GM21381 (cell line): ENCODE data around the gene ST6GAL2.

Experiments
- ATAC-seq: cut with Tn5 transposase; IDR thresholded peaks from one replicate; pipeline ENCODE4 v1.9.1; 2021; ENCODE audit warnings: mild to moderate bottlenecking, moderate library complexity; ENCODE audit not compliant: unreplicated experiment

The ST6GAL2 gene

DNA sequence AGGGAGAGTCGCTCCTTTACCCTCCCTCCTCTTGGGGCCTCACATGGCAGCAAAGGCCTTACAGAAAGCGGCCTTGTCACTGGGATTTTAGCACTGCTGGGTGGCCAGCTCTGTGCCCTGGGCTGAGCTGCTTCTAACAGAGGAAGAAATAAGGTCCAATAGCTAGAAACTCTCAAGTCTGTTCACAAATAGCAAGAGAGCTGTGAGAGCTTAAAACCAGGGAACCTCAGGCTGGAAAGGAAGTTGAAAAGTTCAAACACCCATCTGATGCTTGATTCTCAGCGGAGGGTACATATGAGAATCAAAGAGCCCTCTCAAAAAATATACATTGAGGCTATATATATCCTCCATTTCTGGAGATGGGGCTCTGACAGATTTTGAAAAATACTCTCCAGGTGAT lies 54.7 kb downstream of the ST6GAL2 start:
- ATAC-seq = no peak

DNA sequence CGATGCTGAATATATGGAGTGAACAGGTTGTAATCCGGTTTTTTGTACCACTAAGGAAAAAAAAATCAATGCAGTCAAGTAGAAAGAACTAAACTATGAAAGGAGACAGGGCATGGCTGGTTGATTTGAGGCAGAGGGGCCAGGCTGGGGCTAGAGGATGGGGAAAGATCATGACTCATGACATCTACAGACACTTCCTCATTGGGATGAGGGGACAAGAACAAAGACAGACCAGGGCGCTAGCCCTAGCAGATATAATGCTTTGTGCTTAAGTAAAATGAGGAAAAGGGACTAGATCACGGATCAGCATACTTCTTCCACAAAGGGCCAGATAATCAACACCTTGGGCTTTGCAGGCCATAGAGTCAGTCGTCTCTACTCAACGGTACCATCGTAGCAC lies 55.8 kb downstream of the ST6GAL2 start:
- ATAC-seq = no peak

DNA sequence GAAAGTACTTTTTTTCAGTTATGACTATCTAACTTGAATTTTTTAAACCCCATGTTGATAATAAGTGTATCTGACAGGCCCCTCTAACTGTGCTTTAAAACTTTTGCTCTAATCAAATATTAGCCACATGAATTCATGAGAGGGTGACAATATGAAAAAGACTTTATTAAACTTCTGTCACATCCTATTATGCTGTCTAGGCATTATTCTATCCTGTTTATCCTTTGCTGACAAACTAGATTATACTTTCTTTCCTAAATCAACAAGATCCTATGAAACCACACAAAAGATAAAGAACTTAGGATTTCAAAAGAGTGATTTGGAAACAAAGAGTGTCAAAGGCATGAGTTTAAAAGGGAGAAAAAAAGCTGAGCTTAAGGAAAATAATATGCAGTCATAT lies 57.8 kb downstream of the ST6GAL2 start:
- no peak for ATAC-seq

DNA sequence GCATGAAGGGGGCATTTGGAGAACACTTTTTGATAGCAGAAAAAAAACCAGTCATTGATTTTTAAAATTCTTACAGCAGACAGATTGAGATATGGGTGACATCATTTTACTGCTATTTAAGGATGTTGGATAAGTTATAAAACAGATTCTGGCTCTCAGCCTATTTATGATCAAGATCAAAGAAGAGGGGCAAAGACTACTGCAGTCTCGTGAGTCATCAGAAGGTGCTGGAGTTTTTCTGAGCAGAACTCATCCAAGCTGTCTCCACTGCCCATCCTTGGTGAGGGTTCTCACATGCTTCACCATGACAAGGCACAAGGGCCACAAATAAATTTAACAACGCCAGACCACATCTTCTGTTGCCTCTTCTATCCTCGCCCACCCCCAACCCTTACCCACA lies 58.8 kb downstream of the ST6GAL2 start:
- ATAC-seq = no peak

DNA sequence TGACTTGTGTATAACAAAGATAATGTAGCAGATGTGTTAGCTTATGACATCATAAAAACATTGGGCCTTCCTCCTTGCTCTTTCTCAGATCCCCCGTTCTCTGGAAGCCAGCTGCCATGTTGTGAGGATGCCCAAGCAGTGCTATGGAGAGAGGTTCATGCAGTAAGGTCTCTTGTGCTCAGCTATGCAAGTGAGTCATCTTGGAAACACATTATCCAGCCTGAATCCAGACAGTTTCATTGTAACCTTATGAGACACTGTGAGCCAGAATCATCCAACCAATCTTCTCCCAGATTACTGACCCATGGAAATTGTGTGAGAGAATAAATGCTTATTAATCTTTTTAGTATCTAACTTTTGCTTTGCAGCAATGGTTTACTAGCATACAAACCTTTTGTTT lies 60.8 kb downstream of the ST6GAL2 start:
- no peak for ATAC-seq

DNA sequence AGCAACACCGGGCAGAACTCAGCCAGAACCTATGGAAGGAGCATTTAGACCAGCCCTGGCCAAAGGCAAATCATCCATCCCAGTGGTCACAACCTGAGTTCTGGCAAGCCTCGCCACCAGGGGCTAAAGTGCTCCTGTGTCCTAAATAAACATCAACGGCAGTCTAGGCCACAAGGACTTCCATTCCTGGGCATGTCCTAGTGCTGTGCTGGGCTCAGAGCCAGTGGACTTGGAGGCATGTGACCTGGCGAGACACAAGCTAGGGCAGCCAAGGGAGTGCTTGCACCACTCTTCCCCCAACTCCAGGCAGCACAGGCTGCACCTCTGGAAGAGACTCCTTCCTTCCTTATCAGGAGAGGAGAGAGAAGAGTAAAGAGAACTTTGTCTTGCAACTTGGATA lies 69.0 kb downstream of the ST6GAL2 start:
- no peak for ATAC-seq

DNA sequence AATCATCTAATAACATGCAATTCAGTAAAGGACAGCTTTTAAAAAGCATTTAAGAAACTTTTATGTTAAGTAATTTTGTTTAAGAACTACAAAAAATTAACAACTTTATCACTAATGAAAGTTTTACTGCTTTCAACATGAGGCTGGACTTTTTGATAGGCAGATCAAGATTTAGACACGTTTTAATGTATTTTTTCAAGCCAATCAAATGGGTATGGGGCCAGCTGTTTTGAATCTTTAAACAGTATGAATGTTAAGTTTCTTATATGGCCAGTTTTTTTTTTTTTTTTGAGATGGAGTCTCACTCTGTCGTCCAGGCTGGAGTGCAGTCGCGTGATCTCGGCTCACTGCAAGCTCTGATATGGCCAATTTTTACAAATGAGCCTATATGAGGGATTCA lies 73.1 kb downstream of the ST6GAL2 start:
- no peak for ATAC-seq

DNA sequence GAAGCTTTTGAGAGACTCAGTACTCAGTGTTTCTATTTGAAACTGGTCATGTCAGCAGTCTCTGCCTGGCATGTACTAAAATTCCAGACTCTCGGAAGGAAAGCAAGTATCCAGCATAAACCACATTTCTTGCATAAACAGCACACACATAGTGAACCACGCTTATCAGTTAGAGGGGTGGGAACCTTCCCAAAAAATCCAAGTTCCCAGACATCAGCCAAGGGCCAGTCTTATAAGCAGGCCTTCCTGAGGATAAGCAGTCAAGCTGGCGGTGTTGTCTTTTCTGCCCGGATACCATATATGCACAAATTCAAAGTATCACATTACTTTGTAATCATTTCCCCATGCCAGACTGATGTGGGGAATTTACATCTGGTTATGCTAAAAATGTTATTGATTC lies 73.6 kb downstream of the ST6GAL2 start:
- no peak for ATAC-seq

DNA sequence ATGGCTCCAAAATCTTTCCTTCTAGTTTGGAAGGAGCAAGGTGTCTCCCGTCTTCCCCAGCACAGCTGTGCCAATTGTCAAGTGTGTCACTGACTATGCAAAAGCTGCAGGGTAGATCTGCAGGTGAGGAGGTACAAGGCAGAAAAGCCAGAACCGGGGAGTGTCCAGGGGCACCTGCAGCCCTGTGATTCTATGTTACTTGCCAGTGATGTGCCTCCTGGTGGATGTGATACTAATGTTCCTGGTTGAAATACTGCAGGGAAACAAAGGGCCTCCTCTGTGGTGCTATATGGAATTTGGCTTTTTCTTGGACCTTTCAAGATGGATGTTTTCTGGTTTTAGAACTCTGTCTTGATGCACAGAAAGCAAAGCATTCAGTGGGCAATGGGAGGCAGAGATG lies 80.3 kb downstream of the ST6GAL2 start:
- ATAC-seq = no peak

DNA sequence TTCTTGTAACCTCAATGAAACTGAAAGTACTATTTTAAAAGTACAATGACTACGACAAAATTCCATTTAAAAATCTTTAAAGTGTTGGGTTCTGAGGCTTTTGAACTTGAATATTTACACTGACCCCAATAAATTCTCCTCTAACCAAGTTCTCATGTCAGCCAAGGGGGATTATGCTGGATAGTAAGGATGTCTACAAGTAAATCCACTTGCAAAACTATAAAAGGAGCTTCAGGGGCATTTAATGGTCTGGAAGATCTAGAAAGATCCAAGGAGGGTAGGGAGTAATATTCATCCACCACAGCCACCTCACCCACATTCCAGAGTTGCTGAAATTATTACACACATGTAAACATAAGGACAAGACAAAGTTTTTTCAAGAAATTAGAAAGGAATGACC lies 81.8 kb downstream of the ST6GAL2 start:
- ATAC-seq = no peak

DNA sequence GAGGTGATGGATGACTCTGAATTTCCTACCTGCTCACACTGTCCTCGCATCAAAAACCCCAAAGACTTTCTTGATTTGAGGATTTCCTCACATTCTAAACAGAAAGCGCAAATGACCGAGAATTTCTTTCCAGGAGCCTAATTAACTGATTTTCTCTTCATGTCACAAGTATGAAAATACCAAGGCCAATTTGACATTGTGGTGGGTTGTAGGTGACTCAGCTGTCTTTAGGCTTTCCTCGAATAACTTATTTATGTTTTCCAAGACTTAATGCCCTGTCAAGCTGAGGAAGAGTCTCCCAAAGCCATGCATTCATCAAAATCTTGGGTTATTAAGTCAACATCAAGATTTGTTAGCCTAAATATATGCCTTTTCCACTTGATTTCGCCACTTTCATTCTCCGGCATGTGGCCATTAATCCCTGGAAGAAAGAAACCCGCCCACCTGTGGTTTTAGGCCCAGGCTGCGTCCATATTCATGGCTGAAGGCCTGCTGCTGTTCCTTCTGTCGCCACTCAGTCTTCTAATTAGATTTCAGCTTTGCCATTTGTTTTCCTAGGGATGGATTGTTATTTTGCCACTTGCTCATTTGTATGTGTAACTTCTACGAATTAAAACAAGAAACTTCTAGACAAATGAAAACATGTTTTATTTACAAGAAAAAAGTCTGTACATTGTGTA lies 84.9 kb downstream of the ST6GAL2 start:
- ATAC-seq = no peak

DNA sequence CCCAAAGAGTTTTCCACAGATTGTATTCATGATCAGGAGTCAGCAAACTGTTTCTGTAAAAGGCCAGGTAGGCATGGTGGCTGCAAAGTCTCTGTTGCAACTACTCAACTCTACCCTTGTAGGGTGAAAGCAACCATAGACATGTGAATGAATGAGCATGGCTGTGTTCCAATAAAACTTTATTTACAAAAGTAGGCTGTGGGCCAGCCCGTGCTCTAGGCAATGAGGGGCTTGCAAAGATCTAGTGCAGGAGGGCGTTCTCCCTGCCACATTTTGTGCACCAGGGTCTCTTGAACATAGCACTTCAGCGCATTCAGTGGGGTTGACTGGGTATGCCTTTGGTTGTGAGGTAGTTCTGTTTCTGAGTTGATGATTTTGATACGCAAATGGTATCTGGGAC lies 85.8 kb downstream of the ST6GAL2 start:
- no peak for ATAC-seq

DNA sequence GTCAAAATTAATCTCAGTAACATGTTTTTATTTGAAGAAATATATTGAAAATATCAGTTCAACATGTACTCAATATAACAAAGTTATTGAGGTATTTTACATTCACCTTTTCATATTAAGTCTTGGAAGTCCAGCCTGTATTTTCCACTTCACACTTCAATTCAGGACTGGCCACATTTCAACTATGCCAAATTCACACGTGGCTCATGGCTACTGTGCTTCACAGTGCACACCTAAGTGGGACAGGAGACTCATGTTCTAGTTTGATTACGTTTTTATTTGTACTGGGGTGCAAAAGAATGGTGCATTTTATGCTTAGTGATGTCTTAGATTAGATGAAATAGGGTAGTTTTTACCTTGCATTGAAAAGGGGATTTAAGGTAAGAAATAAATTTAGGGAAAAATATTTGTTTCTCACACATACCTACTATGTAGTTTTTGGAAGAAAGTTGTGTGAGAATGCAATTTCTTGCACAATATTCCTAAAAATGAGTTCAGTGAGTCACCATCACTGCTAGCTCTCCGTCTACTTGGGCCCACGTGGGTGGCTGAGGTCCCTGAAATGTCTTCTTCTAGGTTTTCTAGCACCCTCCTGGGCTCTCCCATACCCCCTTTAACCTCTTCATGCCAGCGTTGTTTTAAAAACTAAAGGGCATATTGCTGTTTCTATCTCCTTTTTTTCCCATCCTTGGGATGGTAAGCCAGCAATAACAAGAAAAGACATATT lies 87.0 kb downstream of the ST6GAL2 start:
- ATAC-seq = no peak

DNA sequence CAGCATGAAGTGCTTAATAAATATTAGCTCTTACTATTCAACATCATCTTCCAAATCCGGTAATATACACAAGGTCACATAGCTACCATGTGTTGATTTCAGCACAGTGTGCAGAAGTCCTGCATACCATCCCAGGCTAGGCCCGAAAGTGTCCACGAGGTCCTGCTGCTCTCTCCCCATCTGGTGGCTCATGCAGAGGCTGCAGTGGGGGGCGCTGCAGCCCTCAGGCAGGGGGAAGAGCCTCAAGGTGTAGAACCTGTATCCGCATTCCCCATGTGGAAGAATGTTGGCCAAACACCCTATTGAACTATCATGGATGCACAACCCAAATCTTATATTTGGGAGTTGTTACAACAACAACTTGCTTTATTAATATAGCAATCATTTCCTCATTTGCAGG lies 88.5 kb downstream of the ST6GAL2 start:
- ATAC-seq = no peak

DNA sequence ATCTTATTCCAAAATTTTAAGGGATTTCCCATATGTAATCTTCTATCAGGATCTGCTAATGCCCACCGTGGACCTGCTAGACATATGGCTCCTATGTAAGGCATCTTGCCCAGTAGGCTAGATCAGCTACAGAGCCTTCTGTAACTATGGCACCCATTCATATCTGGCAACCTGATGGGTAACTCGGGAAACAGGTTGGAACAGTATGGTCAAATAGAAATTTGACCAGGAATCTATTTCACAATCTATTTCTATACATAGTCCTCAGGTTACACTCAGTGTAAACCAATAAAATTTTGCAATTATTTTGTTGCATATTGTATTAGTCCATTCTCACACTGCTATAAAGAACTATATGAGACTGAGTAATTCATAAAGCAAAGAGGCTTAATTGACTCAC lies 93.3 kb downstream of the ST6GAL2 start:
- no peak for ATAC-seq

DNA sequence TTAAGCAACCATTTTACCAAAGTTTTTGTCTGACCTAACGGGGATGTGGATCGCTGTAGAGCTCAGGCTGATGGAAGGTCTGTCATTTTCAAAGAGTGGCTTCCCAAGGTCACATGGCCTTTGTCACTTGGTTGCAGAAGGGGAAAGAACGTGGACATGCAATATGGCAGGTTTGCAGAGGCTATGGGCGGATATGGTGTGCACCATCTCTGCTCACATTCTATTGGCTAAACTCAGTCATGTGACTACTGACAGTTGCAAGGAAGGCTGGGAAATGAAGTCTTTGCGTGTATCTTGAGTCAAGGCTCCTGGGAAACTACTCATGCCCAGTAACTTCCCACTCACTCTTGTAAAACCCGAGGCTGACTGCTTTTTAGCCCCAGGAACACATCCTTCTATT lies 96.8 kb downstream of the ST6GAL2 start:
- ATAC-seq = no peak

DNA sequence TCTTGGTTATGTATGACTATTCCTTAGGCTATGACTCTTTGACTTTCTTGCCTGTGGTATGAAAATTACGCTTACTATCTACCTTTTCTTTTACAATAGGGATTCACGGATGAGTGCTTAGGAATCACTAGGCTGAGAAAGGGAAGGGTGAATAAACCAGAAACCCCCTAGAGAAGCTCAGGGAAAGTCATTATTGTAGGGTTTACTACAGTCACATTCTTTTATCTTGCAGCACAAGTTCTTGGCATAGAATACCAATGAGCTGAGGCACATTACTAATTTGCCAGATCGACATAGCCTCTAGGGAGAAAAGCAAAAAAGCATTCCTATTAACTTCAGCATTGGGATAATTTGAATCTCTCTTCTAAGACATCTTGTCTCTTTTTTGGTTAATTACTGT lies 103.3 kb downstream of the ST6GAL2 start:
- ATAC-seq = no peak

DNA sequence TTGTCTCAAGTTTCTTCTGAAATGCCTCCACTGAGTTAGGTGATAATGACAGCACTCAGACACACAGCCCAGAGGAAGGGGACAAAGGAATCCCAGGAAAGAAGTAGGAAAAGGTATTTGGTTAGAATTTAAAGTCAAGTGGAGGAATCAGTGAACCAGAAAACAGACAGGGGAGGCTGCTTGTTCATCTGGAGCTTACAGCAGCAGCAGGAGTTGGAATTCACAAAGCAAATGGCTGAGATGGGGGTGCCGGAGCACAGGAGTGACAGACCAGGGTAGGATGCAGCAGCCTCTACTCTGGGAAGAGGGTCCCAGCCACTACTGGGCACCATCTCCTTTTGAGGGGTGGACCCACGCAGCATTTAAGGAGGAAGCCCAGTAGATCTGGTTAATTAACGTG lies 104.8 kb downstream of the ST6GAL2 start:
- ATAC-seq = no peak

DNA sequence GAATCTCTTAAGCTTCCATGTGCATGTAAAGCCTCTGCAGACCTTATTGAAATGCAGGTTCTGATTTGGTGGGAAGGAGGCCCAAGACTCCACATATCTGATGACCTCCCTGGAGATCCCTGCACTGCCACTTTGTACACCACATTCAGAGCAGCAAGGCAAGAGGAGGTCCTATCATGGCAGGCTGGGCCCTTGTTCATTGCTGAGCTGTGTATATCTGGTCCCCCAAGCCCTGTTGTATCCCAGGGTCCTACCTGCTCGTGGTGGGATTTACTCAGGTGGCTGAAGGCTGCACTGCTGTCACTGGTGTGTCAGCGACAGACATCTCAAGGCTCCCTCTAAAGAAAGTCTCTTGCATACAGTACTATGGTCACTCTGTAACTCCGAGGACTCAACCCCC lies 114.2 kb downstream of the ST6GAL2 start:
- ATAC-seq = no peak

DNA sequence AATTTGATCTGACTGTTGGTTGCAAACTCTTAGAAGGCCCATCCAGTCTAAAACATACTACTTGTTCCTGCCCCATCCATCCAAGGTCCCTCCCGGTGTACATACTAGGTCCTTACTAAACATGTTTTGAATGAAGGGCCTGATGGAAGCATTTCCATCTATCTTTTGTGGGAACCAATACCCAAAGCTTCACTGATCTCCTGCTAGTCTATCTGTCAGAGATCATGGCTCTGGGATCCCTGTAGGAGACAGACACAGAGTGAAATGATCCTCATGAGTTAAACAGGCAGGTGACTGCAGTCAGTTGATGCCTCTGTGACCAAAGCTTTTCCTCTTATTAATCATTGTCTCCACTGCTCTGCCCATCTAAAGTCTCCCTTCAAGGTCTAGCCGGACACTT lies 115.0 kb downstream of the ST6GAL2 start:
- no peak for ATAC-seq

DNA sequence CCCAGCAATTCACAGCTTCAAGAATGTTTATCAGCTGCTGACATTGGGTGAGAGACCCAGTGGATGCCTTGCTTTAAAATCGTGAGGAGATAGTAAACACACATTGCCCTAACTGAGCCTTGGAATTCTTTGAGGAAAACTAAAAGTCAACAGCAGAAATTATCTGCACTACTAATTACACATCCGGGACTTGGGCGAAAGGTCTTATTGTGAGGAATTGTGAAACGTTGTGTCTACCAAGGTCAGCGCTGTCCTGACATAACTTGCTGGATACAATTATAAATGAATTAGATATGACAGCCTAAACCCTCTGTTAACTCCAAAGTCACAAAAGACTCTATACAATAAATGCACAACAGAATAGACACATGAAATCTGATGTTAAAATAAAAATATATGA lies 121.4 kb downstream of the ST6GAL2 start:
- no peak for ATAC-seq

DNA sequence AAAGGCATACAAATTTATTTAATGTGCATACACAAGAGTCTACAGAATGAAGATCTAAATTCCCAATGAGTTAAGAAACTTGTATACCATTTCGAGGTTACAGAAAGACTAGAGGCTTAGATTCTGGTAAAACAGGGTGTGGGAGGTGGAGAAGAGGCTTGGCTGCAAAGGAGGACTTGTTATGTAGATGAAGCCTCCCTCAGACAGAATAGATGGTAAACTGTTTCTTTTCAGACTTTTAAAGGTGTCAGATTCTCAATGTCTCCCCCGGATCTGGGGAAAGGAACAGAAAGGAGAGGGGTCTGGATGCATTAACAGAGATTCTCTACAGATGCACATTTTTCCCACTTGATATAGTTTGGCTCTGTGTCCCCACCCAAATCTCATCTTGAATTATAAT lies 126.0 kb downstream of the ST6GAL2 start:
- no peak for ATAC-seq
